Anterior cingulate cortex (tissue), 58 donors: ENCODE measurements around the gene LAMP2.
A peak's percentile ranks its signal among the peaks of the same experiment; 100 is the strongest.
"Not testable (repeated sequence)": the region's sequence is repeated elsewhere in the genome, so short reads cannot be mapped to it uniquely, and the experiment has no call there.

ENCODE experiments used
- DNase-seq, 58 donors: peaks; one replicate each; lab custom pipeline; 2025; lab: John Stamatoyannopoulos, UW

Gene LAMP2

GRCh38 chrX:120468825-120469525, at the start of gene LAMP2:
Gene LAMP2 (minus strand): TSS chrX:120469296. CDS start chrX:120469169, 127 bp downstream.
- peak; percentile 8 to 91 (median 82) for DNase-seq

GRCh38 chrX:120517936-120518335, 48.8 kb upstream of the LAMP2 start:
- no peak for DNase-seq

- no peak for DNase-seq
These were observed 45.1 kb upstream of the LAMP2 start for GRCh38 chrX:120514236-120514635.

GRCh38 chrX:120512627-120513026, 43.5 kb upstream of the LAMP2 start:
- DNase-seq = no peak

- no peak for DNase-seq
These were observed 43.1 kb upstream of the LAMP2 start for GRCh38 chrX:120512222-120512621.

GRCh38 chrX:120504569-120504968, 35.5 kb upstream of the LAMP2 start:
- DNase-seq = no peak

GRCh38 chrX:120499301-120500072, 30.4 kb upstream of the LAMP2 start:
- DNase-seq = no peak

GRCh38 chrX:120490119-120490518, 21.0 kb upstream of the LAMP2 start:
- DNase-seq = not testable (repeated sequence)

GRCh38 chrX:120486786-120487185, 17.7 kb upstream of the LAMP2 start:
- DNase-seq = no peak

- DNase-seq = peak; percentile 5 to 91 (median 76)
These were observed 16.8 kb upstream of the LAMP2 start for GRCh38 chrX:120485638-120486520.

GRCh38 chrX:120485315-120485637, 16.2 kb upstream of the LAMP2 start:
- DNase-seq = no peak

- no peak for DNase-seq
These were observed 8.4 kb upstream of the LAMP2 start for GRCh38 chrX:120477453-120477852.

GRCh38 chrX:120476714-120477113, 7.6 kb upstream of the LAMP2 start:
- no peak for DNase-seq

GRCh38 chrX:120475447-120475846, 6.4 kb upstream of the LAMP2 start:
- DNase-seq = not testable (repeated sequence)

GRCh38 chrX:120474085-120474484, 5.0 kb upstream of the LAMP2 start:
- DNase-seq = no peak

- DNase-seq = not testable (repeated sequence)
These were observed 561 bp upstream of the LAMP2 start for GRCh38 chrX:120469657-120470056.

- no peak for DNase-seq
These were observed 644 bp downstream of the LAMP2 start for GRCh38 chrX:120468479-120468824.

- DNase-seq = no peak
These were observed 1.0 kb downstream of the LAMP2 start for GRCh38 chrX:120468071-120468470.

- DNase-seq = peak in 1 of 58 donors; percentile 15
These were observed 4.7 kb downstream of the LAMP2 start for GRCh38 chrX:120464411-120464810.

- DNase-seq = no peak
These were observed 5.9 kb downstream of the LAMP2 start for GRCh38 chrX:120463241-120463640.

GRCh38 chrX:120462370-120462769, 6.7 kb downstream of the LAMP2 start:
- DNase-seq = no peak
